Measurements from ENCODE around the gene ASPHD1.

GRCh38 chr16:29854520-29855100 is 45.7 kb upstream of the ASPHD1 start:
- TF ChIP-seq POLR2A (IDR thresholded peaks at IDR 0.05) (no peak), EP300 (IDR thresholded peaks at IDR 0.05) (no peak)

All from suprapubic skin (tissue), 2 donors.